Lower lobe of right lung (tissue), 2 donors: ENCODE measurements around the gene NEBL. TPM values are rescaled to one million over a fixed set of nuclear protein-coding genes. Genes with fewer than 3 reads are reported as not detected.
A peak's percentile ranks its signal among the peaks of the same experiment; 100 is the strongest.

Experiments
- ATAC-seq, 2 donors: fragments of 200-7000 bp; cut with Tn5 transposase; one replicate each; pipeline ENCODE4 v1.9.1; 2020 to 2022; ENCODE audit warnings: mild to moderate bottlenecking in 2 of 2, moderate library complexity in 2 of 2
- DNase-seq: peaks from one replicate; pipeline ENCODE4 v3.0.0-alpha.2; 2020
- H3K27ac ChIP-seq: fragments of 200-600 bp; one replicate; pipeline ENCODE4 v1.8.0; 2022
- H3K27me3 ChIP-seq: fragments of 200-600 bp; one replicate; pipeline ENCODE4 v1.8.0; 2022; ENCODE audit warnings: low read depth
- H3K36me3 ChIP-seq: fragments of 200-600 bp; one replicate; pipeline ENCODE4 v1.8.0; 2022; ENCODE audit warnings: mild to moderate bottlenecking
- H3K4me1 ChIP-seq: fragments of 200-600 bp; one replicate; pipeline ENCODE4 v1.8.0; 2022
- H3K4me3 ChIP-seq: fragments of 200-600 bp; one replicate; pipeline ENCODE4 v1.8.0; 2022; ENCODE audit warnings: mild to moderate bottlenecking
- H3K9me3 ChIP-seq: fragments of 200-600 bp; one replicate; pipeline ENCODE4 v1.8.0; 2022
- CTCF ChIP-seq: fragments of 200-600 bp; IDR thresholded peaks from one replicate; pipeline ENCODE4 v1.8.0; 2022; ENCODE audit warnings: antibody characterized with exemption, mild to moderate bottlenecking
- intact Hi-C: fragments of 100-400 bp; cut with DNase I; formaldehyde crosslinking; loops from one replicate; pipeline ENCODE4 v1.11.0; 2022
- total RNA-seq: library from RNA; stranded (reverse); fragmentation: NEBNext Ultra II Directional; extraction: Animal tissue kit (Norgen Biotek cat#: 25700); gene quantifications from one replicate; pipeline ENCODE4 v1.2.1, GENCODE V29; 2021
- donor health status: DM: no; HTN: yes; CAD: no; lungs with severe emphysema.

The NEBL gene
- total RNA-seq, 1 donor from 2014 or later: 96.4 TPM

GRCh38 chr10:20901110-20901509 lies 4.0 kb upstream of the NEBL start:
- no peaks in the 10 kb centered on the region for H3K4me1 ChIP-seq
- no peaks in the 10 kb centered on the region for H3K27me3 ChIP-seq
- intact Hi-C loops: no loop called here
- no peak for DNase-seq
- no peaks in the 10 kb centered on the region for H3K36me3 ChIP-seq
- H3K27ac ChIP-seq: no peak overlapping the region
- no peaks in the 10 kb centered on the region for H3K9me3 ChIP-seq
- H3K4me3 ChIP-seq: no peak overlapping the region
- no peak for TF ChIP-seq CTCF
- ATAC-seq: no peak

- Histone ChIP-seq H3K36me3 (no peaks in the 10 kb centered on the region), H3K9me3 (no peaks in the 10 kb centered on the region), H3K27ac (no peak overlapping the region), H3K4me3 (no peak overlapping the region), H3K4me1 (no peaks in the 10 kb centered on the region), H3K27me3 (no peaks in the 10 kb centered on the region)
- ATAC-seq: no peak
- TF ChIP-seq CTCF: no peak
- no peak for DNase-seq
- intact Hi-C loops: no loop called here
Measured at GRCh38 chr10:20898866-20899535, 1.9 kb upstream of the NEBL start.

GRCh38 chr10:20893297-20893696 lies 3.8 kb downstream of the NEBL start:
- DNase-seq (no peak), ATAC-seq (no peak)
- H3K9me3 ChIP-seq: no peaks in the 10 kb centered on the region
- H3K27me3 ChIP-seq: no peaks in the 10 kb centered on the region
- H3K4me3 ChIP-seq: no peak overlapping the region
- no peaks in the 10 kb centered on the region for H3K4me1 ChIP-seq
- no peak for TF ChIP-seq CTCF
- intact Hi-C loops: no loop called here
- H3K36me3 ChIP-seq: peaks cover 4% of the 10 kb centered on the region
- peak overlapping the region; percentile 13 for H3K27ac ChIP-seq

- no peak overlapping the region for H3K27ac ChIP-seq
- no peak for DNase-seq
- no peaks in the 10 kb centered on the region for H3K27me3 ChIP-seq
- H3K36me3 ChIP-seq: peaks cover 4% of the 10 kb centered on the region
- intact Hi-C loops: no loop called here
- H3K4me3 ChIP-seq: no peak overlapping the region
- H3K4me1 ChIP-seq: no peaks in the 10 kb centered on the region
- ATAC-seq: no peak
- no peak for TF ChIP-seq CTCF
- H3K9me3 ChIP-seq: no peaks in the 10 kb centered on the region
Measured at GRCh38 chr10:20892796-20893195, 4.3 kb downstream of the NEBL start.

- no peaks in the 10 kb centered on the region for H3K27me3 ChIP-seq
- no peak overlapping the region for H3K4me3 ChIP-seq
- intact Hi-C loops: no loop called here
- TF ChIP-seq CTCF: no peak
- ATAC-seq (no peak), DNase-seq (no peak)
- no peaks in the 10 kb centered on the region for H3K4me1 ChIP-seq
- H3K36me3 ChIP-seq: peaks cover 4% of the 10 kb centered on the region
- no peak overlapping the region for H3K27ac ChIP-seq
- H3K9me3 ChIP-seq: no peaks in the 10 kb centered on the region
Measured at GRCh38 chr10:20892011-20892585, 5.0 kb downstream of the NEBL start.
